ENCODE results near the gene SAXO2.
"Not testable (repeated sequence)": the region's sequence is repeated elsewhere in the genome, so short reads cannot be mapped to it uniquely, and the experiment has no call there.

The SAXO2 gene

GRCh38 chr15:82288202-82288601 lies 25.6 kb downstream of the SAXO2 start:
- DNase-seq = not testable (repeated sequence)

DNA sequence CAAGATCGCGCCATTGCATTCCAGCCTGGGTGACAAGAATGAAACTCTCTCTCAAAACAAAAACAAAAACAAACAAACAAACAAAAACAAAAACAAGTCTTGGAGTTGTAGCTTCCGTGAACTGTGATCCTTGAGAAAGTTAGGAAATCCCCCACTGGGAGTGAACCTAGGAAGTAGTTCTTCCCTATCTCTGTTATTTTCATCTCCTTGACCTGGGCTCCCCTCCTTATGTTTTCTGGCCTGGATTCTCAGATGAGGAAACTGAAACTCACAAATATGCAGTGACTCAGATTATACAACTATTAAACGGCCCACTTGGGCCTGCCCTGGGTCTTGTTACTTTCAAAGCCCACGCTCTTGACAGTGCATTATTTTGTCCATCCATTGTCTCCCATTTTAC lies 29.7 kb downstream of the SAXO2 start:
- DNase-seq = no peak

DNA sequence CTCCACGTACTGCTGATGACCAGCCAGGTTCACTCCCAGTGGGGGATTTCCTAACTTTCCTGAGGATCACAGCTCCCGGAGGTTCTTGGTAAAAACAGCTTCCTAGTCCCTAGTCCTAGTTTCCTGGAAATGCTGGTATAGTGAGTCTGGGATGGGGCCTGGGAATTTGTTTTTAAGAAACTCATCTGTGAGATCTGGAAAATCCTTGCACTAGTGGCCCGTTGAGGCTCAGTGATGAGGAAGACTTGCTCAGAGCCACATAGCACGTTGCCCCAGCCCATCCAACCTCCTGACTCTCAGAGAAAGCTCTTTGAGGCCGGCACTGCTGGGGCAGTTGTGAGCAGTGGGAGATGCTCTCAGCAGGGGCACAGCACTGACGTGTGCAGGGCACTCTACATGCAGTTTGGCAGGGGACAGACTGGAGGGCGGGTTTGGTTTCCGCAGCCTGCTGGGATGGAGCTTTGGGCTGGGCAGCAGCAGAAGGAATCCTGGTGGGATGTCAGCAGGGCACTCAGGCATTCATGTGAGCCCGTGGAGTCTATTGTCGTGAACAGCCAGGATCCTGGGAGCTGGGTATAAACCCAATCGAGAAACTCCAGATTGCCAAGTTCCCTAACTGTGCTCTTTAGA lies 31.6 kb downstream of the SAXO2 start:
- no peak for DNase-seq

- no peak for DNase-seq
Observed at GRCh38 chr15:82297546-82297945, 34.9 kb downstream of the SAXO2 start.

DNA sequence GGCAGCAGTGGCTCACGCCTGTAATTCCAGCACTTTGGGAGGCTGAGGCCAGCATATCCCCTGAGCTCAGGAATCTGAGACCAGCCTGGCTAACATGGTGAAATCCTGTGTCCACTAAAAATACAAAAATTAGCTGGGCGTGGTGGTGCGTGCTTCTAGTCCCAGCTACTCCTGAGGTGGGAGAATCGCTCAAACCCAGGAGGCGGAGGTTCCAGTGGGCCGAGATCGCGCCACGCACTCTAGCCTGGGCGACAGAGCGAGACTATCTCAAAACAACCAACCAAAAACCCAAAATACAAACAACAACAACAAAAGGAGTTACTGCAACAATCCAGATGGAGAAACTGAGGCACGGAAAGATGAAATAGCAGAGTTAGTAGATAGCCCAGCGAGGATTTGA lies 35.4 kb downstream of the SAXO2 start:
- no peak for DNase-seq

DNA sequence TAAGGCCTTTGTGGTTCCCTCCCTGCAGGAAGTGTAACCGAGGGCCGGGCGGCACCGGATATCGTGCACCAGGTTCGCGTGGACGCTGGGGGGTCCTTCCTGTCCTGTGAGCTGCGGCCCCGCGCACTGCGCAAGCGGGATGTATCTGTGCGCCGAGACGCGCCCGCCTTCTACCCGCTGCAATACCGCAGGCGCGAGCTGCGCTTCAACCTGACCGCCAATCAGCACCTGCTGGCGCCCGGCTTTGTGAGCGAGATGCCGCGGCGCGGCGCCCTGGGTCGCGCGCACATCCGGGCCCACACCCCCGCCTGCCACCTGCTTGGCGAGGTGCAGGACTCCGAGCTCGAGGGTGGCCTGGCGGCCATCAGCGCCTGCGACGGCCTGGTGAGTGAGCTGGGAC lies 35.9 kb downstream of the SAXO2 start:
- no peak for DNase-seq

- DNase-seq = not testable (repeated sequence)
Observed at GRCh38 chr15:82299511-82299914, 36.9 kb downstream of the SAXO2 start.

GRCh38 chr15:82300326-82300725 lies 37.7 kb downstream of the SAXO2 start:
- DNase-seq = not testable (repeated sequence)

DNA sequence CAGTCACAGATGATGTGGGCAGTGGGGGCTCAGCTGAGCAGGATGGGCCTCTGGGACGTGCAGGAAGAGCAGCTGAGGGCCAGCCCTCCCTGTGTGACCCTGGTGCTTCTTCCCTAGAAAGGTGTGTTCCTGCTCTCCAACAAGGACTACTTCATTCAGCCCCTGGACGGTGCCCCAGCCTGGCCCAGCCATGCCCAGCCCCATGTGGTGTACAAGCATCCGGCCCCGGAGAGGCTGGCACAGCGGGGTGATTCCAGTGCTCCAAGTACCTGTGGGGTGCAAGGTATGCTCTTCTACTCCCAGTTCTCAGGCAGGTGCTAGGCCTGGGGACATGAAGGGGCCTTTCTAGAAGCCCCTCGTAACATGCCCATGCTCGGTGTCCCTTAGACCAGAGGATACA lies 38.3 kb downstream of the SAXO2 start:
- DNase-seq = no peak

GRCh38 chr15:82301296-82302016 lies 38.8 kb downstream of the SAXO2 start:
- DNase-seq = no peak

DNA sequence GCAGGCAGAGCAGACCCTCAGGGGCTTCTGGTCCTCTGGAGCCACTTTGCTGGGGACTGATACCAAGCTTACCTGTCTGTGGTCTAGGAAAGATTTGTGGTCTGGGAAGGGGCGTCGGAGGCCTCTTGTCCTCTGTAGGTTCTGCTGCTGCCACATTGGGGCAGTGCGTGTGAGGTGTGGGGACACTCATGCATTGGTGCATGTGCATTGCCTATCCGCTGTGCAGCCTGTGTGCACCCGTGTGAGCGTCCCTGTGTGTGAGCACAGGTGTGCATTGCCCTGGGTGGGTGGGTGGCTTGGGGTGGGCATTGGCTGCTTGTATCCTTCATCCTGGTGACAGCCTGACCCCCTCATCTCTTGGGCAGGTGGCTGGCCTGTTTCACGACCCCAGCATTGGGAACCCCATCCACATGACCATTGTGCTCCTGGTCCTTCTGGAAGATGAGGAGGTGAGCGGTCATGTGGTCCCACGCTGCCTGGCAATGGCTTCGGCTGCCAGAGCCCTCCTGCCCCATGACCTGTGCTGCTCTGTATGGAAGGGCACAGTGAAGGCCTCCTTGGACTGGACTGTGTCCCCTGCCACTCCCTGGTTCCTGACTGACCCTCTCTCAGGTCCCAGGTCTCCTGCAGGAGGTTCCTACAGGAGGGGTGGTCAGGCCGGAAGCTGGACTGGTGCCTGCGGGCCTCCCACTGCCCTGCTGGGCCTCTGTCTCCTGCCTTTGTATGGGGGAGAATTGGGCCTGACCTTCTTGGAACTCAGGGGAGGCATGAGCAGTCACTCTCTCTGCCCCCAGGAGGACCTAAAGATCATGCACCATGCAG lies 41.5 kb downstream of the SAXO2 start:
- DNase-seq = no peak

- DNase-seq = no peak
Observed at GRCh38 chr15:82304778-82305090, 42.1 kb downstream of the SAXO2 start.

DNA sequence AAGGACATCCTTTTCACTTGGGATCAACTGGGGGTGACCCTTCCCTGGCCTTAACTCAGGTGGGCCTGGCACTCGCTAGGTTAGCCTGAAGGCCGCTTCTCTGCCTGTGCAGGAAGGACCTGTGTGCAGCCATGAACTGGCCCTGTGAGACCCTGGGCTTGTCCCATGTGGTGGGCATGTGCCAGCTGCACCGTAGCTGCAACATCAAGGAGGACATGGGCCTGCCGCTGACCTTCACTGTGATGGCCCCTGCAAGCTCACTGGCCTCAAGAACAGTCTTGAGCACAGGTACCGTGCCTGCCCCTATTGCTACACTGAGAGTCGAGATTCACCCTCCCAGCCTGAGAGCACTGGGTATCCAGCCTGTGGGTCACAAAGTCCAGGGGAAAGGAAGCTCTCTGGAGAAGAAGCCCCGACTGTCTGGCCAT lies 43.0 kb downstream of the SAXO2 start:
- DNase-seq = no peak

- DNase-seq = no peak
Observed at GRCh38 chr15:82306791-82307713, 44.4 kb downstream of the SAXO2 start.

DNA sequence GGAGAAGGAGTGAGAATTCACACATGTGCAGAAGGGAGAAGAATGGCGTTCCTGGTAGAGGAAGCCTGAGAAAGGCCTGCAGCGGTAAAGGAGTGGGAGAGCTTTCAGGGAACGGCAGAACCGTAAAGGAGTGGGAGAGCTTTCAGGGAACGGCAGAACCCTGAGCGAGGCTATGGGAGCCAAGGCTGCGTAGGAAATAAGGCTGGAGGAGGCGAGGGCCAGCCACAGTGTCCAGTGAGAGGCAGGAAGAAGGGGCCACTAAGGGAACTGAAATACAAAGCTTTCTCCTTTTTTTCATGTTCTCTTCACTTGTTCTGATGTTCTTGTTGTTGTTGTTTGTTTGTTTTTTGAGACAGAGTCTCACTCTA lies 45.1 kb downstream of the SAXO2 start:
- no peak for DNase-seq

GRCh38 chr15:82309802-82310201 lies 47.2 kb downstream of the SAXO2 start:
- DNase-seq = no peak

- DNase-seq = not testable (repeated sequence)
Observed at GRCh38 chr15:82311321-82311720, 48.7 kb downstream of the SAXO2 start.

DNA sequence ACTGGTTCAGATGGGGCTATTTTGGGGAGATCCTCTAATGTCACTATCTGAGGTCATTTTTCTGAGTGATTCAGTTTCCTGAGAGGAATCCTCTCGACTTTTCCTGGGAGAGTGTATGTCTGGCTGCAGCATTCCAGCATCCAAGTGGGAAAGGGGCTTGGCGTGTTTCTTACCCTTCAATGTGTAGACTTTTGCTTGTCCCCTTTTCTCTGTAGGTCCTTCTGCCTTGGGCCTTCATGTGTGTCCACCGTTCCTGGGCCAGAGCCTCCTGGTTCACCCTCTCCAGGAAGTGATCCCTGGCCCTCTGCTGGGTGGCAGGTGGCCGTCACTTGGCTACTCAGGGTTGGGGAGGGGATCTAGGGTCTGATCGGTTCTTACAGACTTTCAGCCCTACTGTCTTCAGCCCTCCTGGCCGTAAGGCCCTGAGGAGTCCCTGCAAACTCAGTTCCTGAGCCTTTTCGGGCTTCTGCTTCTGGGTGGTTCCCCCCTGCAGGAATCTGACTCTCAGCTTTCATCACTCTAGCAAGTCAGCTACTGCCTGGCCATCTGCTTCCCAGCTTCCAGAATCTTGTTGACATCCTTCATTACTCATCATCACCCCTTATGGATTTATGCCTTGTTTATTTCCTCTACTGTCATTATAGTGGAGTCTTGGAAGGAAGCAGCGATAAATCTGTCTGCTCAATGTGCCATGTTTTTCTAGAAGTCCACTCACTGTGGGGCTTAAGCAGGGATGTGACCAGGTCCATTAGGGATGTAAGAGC lies 50.1 kb downstream of the SAXO2 start:
- DNase-seq = no peak

GRCh38 chr15:82313446-82313845 lies 50.8 kb downstream of the SAXO2 start:
- no peak for DNase-seq

DNA sequence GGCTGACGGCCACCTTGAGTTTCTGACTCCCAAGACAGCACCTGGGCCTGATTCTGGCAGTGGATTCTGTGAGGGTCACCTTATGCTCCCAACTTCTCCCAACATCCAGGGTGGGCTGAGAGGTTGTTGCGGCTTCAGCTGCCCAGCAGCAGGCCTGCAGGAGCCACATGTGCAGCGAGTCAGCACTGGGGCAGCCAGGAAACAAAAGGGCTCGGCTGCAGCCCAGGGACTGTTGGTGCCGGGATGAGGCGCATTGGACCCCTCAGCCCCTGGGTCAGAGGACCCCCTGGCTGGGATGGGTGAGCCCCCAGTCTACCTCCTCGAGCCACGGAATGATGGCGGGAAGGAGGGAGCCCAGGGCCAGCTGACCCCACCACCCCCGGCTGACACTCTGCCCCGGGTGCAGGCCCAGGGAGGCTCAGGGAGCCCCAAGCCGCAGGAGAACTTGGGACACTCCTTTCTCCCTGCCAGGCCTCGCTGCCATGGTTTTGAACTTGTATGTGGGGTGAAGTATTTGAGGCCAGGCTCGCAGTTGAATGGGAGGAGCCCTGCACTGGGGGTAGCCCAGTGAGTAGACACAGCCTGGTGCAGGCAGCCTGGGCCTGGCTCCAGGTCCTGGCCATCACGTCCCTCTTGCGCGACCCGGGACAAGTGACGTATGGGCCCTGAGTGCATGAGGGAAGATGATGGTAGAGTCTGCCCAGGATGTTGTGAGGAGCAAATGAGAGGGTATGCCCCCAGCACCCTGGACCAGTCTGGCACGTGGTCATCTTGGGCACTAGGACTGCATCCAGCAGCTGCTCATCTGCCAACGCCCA lies 51.5 kb downstream of the SAXO2 start:
- DNase-seq = not testable (repeated sequence)
